GM23338 (cell line): ENCODE data around the gene COL16A1. TPM values are rescaled to one million over a fixed set of nuclear protein-coding genes. Genes with fewer than 3 reads are reported as not detected.

Experiments
- ATAC-seq: fragments of 200-7000 bp; cut with Tn5 transposase; 3 replicates; pipeline ENCODE4 v1.9.1; 2020
- DNase-seq: peaks from one replicate; pipeline ENCODE4 v3.0.0-alpha.2; 2015; ENCODE audit warnings: low spot score
- H2AFZ ChIP-seq: fragments of 200-600 bp; sonication (generic); 2 replicates; pipeline ENCODE4 v1.8.0; 2016; ENCODE audit warnings: antibody characterized with exemption, mild to moderate bottlenecking, moderate library complexity
- H3F3A ChIP-seq: fragments of 200-600 bp; sonication (generic); replicated peaks from 2 replicates; pipeline ENCODE4 v1.8.0; 2017; ENCODE audit warnings: antibody characterized with exemption, mixed run types, low read depth
- H3K27ac ChIP-seq: fragments of 200-600 bp; sonication (generic); 2 replicates; pipeline ENCODE4 v1.6.1; 2016; ENCODE audit warnings: low read depth
- H3K27me3 ChIP-seq: fragments of 200-600 bp; sonication (generic); 2 replicates; pipeline ENCODE4 v1.8.0; 2016; ENCODE audit warnings: mild to moderate bottlenecking, mixed run types, moderate library complexity; ENCODE audit not compliant: insufficient read depth
- H3K36me3 ChIP-seq: fragments of 200-600 bp; sonication (generic); 2 replicates; pipeline ENCODE4 v1.8.0; 2016; ENCODE audit warnings: mild to moderate bottlenecking; ENCODE audit not compliant: insufficient read depth
- H3K4me1 ChIP-seq: fragments of 200-600 bp; sonication (generic); 2 replicates; pipeline ENCODE4 v1.8.0; 2016; ENCODE audit warnings: mild to moderate bottlenecking, moderate library complexity; ENCODE audit not compliant: insufficient read depth
- H3K4me2 ChIP-seq: fragments of 200-600 bp; sonication (generic); 2 replicates; pipeline ENCODE4 v1.7.1; 2017; ENCODE audit warnings: mixed run types
- H3K4me3 ChIP-seq: fragments of 200-600 bp; sonication (generic); 2 replicates; pipeline ENCODE4 v1.6.1; 2016; ENCODE audit warnings: mixed run types
- H3K79me2 ChIP-seq: fragments of 200-600 bp; sonication (generic); replicated peaks from 2 replicates; pipeline ENCODE4 v1.8.0; 2017; ENCODE audit warnings: mild to moderate bottlenecking; ENCODE audit not compliant: insufficient read depth
- H3K9me2 ChIP-seq: fragments of 200-600 bp; sonication (generic); 2 replicates; pipeline ENCODE4 v1.8.0; 2017; ENCODE audit not compliant: insufficient read depth
- H4K20me1 ChIP-seq: fragments of 200-600 bp; sonication (generic); replicated peaks from 2 replicates; pipeline ENCODE4 v1.8.0; 2017; ENCODE audit warnings: mild to moderate bottlenecking; ENCODE audit not compliant: insufficient read depth
- H3K27ac Mint-ChIP-seq: 2 replicates; pipeline ENCODE4 v1.8.0; 2020; ENCODE audit warnings: inconsistent platforms, mild to moderate bottlenecking, moderate library complexity, mixed read lengths
- H3K27me3 Mint-ChIP-seq: 3 replicates; pipeline ENCODE4 v1.8.0; 2022; ENCODE audit warnings: low read depth, mild to moderate bottlenecking, moderate library complexity, mixed read lengths, inconsistent platforms; ENCODE audit not compliant: insufficient read depth, poor library complexity
- H3K36me3 Mint-ChIP-seq: 3 replicates; pipeline ENCODE4 v1.8.0; 2021; ENCODE audit warnings: low read depth, mild to moderate bottlenecking, inconsistent platforms, moderate library complexity, mixed read lengths
- H3K4me1 Mint-ChIP-seq: 3 replicates; pipeline ENCODE4 v1.8.0; 2020; ENCODE audit warnings: mild to moderate bottlenecking, inconsistent platforms, mixed read lengths
- H3K4me3 Mint-ChIP-seq: 3 replicates; pipeline ENCODE4 v1.8.0; 2021; ENCODE audit warnings: moderate library complexity, mild to moderate bottlenecking, inconsistent platforms, mixed read lengths
- H3K9me3 Mint-ChIP-seq: 3 replicates; pipeline ENCODE4 v1.8.0; 2020; ENCODE audit warnings: moderate library complexity, mild to moderate bottlenecking, inconsistent platforms, mixed read lengths
- CREB1 ChIP-seq: fragments of 250-450 bp; sonication (Bioruptor Pico); IDR thresholded peaks from 2 replicates; pipeline ENCODE4 v1.5.0; 2020; ENCODE audit warnings: low read depth, mild to moderate bottlenecking, moderate library complexity
- EZH2 ChIP-seq: fragments of 200-600 bp; sonication (generic); IDR thresholded peaks from one replicate; pipeline ENCODE4 v1.8.0; 2017; ENCODE audit warnings: antibody characterized with exemption, mild to moderate bottlenecking, low read depth; ENCODE audit not compliant: unreplicated experiment
- NANOG ChIP-seq: IDR thresholded peaks from 2 replicates; pipeline ENCODE4 v1.6.1; 2016; ENCODE audit warnings: antibody characterized with exemption, borderline replicate concordance
- POLR2AphosphoS5 ChIP-seq: IDR thresholded peaks from 2 replicates; pipeline ENCODE4 v1.6.1; 2016; ENCODE audit warnings: antibody characterized with exemption, low read depth
- STAT1 ChIP-seq: IDR thresholded peaks from one replicate; pipeline ENCODE4 v1.6.1; 2016; ENCODE audit warnings: antibody characterized with exemption; ENCODE audit not compliant: unreplicated experiment
- ZNF114 ChIP-seq: fragments of 250-450 bp; sonication (Bioruptor Pico); IDR thresholded peaks from 2 replicates; pipeline ENCODE4 v1.5.0; 2020; ENCODE audit warnings: mild to moderate bottlenecking, moderate library complexity
- polyA plus RNA-seq: library from polyadenylated mRNA; unstranded; fragments of >200 nt; fragmentation: Nextera tagmentation; extraction: Ambion mirVana; gene quantifications from 2 replicates; pipeline ENCODE4 v1.2.1, GENCODE V29; 2016
- total RNA-seq: library from RNA; depleted of rRNA; stranded (reverse); fragments of >200 nt; shearing (Covaris generic); gene quantifications from 2 replicates; pipeline ENCODE4 v1.2.3, GENCODE V29; 2014
- TF ChIP-seq, protein P1 (sequence below), 2 experiments: fragments of 200-600 bp in 1 of 2; sonication (generic) in 1 of 2; conservative IDR thresholded peaks; 2 replicates each; pipeline versions ENCODE4 v1.5.1 to v1.6.1; 2016 to 2017; ENCODE audit warnings: antibody characterized with exemption in 2 of 2, low read depth in 2 of 2, mild to moderate bottlenecking in 2 of 2, moderate library complexity in 1 of 2
- TF ChIP-seq, protein P2 (sequence below): fragments of 250-450 bp; sonication (Bioruptor Pico); IDR thresholded peaks from 2 replicates; pipeline ENCODE4 v1.5.0; 2020; ENCODE audit warnings: mild to moderate bottlenecking, moderate library complexity
- TF ChIP-seq, protein P3 (sequence below): IDR thresholded peaks from one replicate; pipeline ENCODE4 v1.6.1; 2018; ENCODE audit warnings: antibody characterized with exemption; ENCODE audit not compliant: unreplicated experiment

Gene COL16A1
- total and polyA plus RNA-seq, 2 experiments from 2014 or later, result 4.2 to 13.2 TPM

DNA sequence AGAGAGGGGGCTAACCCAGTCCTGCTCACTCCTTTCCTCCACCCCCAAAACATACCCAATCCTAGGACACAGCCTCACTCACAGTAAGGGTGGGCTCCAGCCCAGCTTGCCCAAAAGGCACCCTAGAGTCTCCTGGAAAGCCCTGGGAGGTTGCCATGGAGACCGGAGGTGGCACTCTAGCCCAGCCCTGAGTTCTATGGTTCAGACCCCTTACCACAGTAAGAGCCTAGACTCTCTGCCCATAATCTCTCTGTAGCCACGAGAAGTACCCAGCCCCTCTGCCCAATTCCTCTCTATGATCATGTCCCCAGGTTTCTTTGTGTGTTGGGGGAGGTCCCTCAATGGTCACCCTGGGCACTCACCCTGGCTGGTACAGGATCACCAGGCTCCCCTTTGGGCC lies 14.4 kb downstream of the COL16A1 start:
- H3K27ac ChIP-seq, result no peak overlapping the region
- peaks cover 13% of the 10 kb centered on the region for H3K27me3 Mint-ChIP-seq
- H3K4me1 Mint-ChIP-seq, result peaks cover 26% of the 10 kb centered on the region
- no peaks in the 10 kb centered on the region for H3K9me2 ChIP-seq
- H3K9me3 Mint-ChIP-seq, result no peaks in the 10 kb centered on the region; the same call in 2 of the 3 replicates
- ATAC-seq, result peak; percentile 67
- H3K4me2 ChIP-seq, result no peak overlapping the region
- TF ChIP-seq, protein P1, sequence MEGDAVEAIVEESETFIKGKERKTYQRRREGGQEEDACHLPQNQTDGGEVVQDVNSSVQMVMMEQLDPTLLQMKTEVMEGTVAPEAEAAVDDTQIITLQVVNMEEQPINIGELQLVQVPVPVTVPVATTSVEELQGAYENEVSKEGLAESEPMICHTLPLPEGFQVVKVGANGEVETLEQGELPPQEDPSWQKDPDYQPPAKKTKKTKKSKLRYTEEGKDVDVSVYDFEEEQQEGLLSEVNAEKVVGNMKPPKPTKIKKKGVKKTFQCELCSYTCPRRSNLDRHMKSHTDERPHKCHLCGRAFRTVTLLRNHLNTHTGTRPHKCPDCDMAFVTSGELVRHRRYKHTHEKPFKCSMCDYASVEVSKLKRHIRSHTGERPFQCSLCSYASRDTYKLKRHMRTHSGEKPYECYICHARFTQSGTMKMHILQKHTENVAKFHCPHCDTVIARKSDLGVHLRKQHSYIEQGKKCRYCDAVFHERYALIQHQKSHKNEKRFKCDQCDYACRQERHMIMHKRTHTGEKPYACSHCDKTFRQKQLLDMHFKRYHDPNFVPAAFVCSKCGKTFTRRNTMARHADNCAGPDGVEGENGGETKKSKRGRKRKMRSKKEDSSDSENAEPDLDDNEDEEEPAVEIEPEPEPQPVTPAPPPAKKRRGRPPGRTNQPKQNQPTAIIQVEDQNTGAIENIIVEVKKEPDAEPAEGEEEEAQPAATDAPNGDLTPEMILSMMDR (conservative IDR thresholded peaks at IDR 0.05; ENCODE audit: low read depth in 2 of 2), result no peak
- TF ChIP-seq ZNF114 (CRISPR knock-in tag), result no peak
- TF ChIP-seq STAT1, result no peak
- TF ChIP-seq EZH2, result no peak
- TF ChIP-seq CREB1 (CRISPR knock-in tag), result no peak
- TF ChIP-seq, protein P2, sequence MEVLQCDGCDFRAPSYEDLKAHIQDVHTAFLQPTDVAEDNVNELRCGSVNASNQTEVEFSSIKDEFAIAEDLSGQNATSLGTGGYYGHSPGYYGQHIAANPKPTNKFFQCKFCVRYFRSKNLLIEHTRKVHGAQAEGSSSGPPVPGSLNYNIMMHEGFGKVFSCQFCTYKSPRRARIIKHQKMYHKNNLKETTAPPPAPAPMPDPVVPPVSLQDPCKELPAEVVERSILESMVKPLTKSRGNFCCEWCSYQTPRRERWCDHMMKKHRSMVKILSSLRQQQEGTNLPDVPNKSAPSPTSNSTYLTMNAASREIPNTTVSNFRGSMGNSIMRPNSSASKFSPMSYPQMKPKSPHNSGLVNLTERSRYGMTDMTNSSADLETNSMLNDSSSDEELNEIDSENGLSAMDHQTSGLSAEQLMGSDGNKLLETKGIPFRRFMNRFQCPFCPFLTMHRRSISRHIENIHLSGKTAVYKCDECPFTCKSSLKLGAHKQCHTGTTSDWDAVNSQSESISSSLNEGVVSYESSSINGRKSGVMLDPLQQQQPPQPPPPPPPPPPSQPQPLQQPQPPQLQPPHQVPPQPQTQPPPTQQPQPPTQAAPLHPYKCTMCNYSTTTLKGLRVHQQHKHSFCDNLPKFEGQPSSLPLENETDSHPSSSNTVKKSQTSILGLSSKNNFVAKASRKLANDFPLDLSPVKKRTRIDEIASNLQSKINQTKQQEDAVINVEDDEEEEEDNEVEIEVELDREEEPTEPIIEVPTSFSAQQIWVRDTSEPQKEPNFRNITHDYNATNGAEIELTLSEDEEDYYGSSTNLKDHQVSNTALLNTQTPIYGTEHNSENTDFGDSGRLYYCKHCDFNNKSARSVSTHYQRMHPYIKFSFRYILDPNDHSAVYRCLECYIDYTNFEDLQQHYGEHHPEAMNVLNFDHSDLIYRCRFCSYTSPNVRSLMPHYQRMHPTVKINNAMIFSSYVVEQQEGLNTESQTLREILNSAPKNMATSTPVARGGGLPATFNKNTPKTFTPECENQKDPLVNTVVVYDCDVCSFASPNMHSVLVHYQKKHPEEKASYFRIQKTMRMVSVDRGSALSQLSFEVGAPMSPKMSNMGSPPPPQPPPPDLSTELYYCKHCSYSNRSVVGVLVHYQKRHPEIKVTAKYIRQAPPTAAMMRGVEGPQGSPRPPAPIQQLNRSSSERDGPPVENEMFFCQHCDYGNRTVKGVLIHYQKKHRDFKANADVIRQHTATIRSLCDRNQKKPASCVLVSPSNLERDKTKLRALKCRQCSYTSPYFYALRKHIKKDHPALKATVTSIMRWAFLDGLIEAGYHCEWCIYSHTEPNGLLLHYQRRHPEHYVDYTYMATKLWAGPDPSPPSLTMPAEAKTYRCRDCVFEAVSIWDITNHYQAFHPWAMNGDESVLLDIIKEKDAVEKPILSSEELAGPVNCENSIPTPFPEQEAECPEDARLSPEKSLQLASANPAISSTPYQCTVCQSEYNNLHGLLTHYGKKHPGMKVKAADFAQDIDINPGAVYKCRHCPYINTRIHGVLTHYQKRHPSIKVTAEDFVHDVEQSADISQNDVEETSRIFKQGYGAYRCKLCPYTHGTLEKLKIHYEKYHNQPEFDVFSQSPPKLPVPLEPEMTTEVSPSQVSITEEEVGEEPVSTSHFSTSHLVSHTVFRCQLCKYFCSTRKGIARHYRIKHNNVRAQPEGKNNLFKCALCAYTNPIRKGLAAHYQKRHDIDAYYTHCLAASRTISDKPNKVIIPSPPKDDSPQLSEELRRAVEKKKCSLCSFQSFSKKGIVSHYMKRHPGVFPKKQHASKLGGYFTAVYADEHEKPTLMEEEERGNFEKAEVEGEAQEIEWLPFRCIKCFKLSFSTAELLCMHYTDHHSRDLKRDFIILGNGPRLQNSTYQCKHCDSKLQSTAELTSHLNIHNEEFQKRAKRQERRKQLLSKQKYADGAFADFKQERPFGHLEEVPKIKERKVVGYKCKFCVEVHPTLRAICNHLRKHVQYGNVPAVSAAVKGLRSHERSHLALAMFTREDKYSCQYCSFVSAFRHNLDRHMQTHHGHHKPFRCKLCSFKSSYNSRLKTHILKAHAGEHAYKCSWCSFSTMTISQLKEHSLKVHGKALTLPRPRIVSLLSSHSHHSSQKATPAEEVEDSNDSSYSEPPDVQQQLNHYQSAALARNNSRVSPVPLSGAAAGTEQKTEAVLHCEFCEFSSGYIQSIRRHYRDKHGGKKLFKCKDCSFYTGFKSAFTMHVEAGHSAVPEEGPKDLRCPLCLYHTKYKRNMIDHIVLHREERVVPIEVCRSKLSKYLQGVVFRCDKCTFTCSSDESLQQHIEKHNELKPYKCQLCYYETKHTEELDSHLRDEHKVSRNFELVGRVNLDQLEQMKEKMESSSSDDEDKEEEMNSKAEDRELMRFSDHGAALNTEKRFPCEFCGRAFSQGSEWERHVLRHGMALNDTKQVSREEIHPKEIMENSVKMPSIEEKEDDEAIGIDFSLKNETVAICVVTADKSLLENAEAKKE (CRISPR knock-in tag), result no peak
- no peak for TF ChIP-seq NANOG
- TF ChIP-seq, protein P3, sequence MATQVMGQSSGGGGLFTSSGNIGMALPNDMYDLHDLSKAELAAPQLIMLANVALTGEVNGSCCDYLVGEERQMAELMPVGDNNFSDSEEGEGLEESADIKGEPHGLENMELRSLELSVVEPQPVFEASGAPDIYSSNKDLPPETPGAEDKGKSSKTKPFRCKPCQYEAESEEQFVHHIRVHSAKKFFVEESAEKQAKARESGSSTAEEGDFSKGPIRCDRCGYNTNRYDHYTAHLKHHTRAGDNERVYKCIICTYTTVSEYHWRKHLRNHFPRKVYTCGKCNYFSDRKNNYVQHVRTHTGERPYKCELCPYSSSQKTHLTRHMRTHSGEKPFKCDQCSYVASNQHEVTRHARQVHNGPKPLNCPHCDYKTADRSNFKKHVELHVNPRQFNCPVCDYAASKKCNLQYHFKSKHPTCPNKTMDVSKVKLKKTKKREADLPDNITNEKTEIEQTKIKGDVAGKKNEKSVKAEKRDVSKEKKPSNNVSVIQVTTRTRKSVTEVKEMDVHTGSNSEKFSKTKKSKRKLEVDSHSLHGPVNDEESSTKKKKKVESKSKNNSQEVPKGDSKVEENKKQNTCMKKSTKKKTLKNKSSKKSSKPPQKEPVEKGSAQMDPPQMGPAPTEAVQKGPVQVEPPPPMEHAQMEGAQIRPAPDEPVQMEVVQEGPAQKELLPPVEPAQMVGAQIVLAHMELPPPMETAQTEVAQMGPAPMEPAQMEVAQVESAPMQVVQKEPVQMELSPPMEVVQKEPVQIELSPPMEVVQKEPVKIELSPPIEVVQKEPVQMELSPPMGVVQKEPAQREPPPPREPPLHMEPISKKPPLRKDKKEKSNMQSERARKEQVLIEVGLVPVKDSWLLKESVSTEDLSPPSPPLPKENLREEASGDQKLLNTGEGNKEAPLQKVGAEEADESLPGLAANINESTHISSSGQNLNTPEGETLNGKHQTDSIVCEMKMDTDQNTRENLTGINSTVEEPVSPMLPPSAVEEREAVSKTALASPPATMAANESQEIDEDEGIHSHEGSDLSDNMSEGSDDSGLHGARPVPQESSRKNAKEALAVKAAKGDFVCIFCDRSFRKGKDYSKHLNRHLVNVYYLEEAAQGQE, result no peak
- no peak for TF ChIP-seq POLR2AphosphoS5
- no peaks in the 10 kb centered on the region for H4K20me1 ChIP-seq
- no peak for DNase-seq
- no peak overlapping the region for H2AFZ ChIP-seq
- H3F3A ChIP-seq, result no peaks in the 10 kb centered on the region
- H3K36me3 ChIP-seq, result no peaks in the 10 kb centered on the region
- H3K27me3 ChIP-seq, result no peaks in the 10 kb centered on the region
- no peaks in the 10 kb centered on the region for H3K79me2 ChIP-seq
- H3K36me3 Mint-ChIP-seq, result no peaks in the 10 kb centered on the region
- no peaks in the 10 kb centered on the region for H3K4me1 ChIP-seq
- H3K4me3 Mint-ChIP-seq, result no peak overlapping the region; the same call in 2 of the 3 replicates
- 0 out of 2 replicates have a peak overlapping the region, but pooled peaks have one; percentile 39 for H3K27ac Mint-ChIP-seq
- no peak overlapping the region for H3K4me3 ChIP-seq
